Mesothelial cell of epicardium (in vitro differentiated cells): ENCODE data around the gene SYNDIG1. TPM values are rescaled to one million over a fixed set of nuclear protein-coding genes. Genes with fewer than 3 reads are reported as not detected.

ENCODE experiments used
- DNase-seq, 2 experiments: peaks; one replicate each; pipeline ENCODE4 v3.0.0; 2021; ENCODE audit warnings: low spot score in 2 of 2; ENCODE audit not compliant: unreplicated experiment in 2 of 2
- H3K27ac Mint-ChIP-seq: 2 replicates; pipeline ENCODE4 v1.8.0; 2021; ENCODE audit warnings: mixed read lengths
- H3K27me3 Mint-ChIP-seq: 2 replicates; pipeline ENCODE4 v1.8.0; 2021; ENCODE audit warnings: low read depth, mixed read lengths
- H3K36me3 Mint-ChIP-seq: 2 replicates; pipeline ENCODE4 v1.8.0; 2021; ENCODE audit warnings: mixed read lengths
- H3K4me1 Mint-ChIP-seq: 2 replicates; pipeline ENCODE4 v1.8.0; 2021; ENCODE audit warnings: mixed read lengths
- H3K4me3 Mint-ChIP-seq: 2 replicates; pipeline ENCODE4 v1.8.0; 2021; ENCODE audit warnings: mild to moderate bottlenecking, moderate library complexity, mixed read lengths
- H3K9me3 Mint-ChIP-seq: 2 replicates; pipeline ENCODE4 v1.8.0; 2021; ENCODE audit warnings: mixed read lengths
- total RNA-seq: library from RNA; stranded (reverse); gene quantifications from 3 replicates; pipeline ENCODE4 v1.2.1, GENCODE V29; 2021
- TF ChIP-seq, protein P1 (sequence below): fragments of 200-600 bp; sonication (generic); IDR thresholded peaks from one replicate; pipeline ENCODE4 v1.5.0; 2021; ENCODE audit warnings: antibody characterized with exemption; ENCODE audit not compliant: unreplicated experiment

The SYNDIG1 gene
- total RNA-seq, 1 donor from 2014 or later, result 0.80 TPM

DNA sequence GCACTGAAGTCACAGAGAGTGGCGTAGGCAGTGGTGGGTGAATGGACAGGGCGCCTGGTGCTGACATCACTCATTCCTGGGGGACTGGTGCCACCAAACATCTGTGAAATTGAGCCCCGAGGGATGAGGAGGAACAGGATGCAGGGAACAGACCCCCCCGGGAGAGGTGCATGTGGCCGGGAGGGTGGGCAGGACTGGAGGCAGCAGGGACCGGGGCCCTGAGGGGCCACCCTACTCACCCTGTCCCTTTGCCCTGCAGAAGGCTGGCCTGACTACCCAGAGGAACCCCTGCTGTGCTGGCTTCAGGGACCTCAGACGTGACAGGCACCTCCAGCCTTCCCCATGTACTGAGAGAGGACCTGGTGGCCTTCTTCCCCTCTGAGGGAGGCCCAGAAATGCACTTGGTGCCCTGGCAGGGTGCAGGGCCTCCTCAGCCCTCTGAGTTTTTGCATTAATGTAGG lies 25.1 kb downstream of the SYNDIG1 start:
- H3K27me3 Mint-ChIP-seq, result no peaks in the 10 kb centered on the region
- H3K36me3 Mint-ChIP-seq, result no peaks in the 10 kb centered on the region
- H3K27ac Mint-ChIP-seq, result no peak overlapping the region
- TF ChIP-seq, protein P1, sequence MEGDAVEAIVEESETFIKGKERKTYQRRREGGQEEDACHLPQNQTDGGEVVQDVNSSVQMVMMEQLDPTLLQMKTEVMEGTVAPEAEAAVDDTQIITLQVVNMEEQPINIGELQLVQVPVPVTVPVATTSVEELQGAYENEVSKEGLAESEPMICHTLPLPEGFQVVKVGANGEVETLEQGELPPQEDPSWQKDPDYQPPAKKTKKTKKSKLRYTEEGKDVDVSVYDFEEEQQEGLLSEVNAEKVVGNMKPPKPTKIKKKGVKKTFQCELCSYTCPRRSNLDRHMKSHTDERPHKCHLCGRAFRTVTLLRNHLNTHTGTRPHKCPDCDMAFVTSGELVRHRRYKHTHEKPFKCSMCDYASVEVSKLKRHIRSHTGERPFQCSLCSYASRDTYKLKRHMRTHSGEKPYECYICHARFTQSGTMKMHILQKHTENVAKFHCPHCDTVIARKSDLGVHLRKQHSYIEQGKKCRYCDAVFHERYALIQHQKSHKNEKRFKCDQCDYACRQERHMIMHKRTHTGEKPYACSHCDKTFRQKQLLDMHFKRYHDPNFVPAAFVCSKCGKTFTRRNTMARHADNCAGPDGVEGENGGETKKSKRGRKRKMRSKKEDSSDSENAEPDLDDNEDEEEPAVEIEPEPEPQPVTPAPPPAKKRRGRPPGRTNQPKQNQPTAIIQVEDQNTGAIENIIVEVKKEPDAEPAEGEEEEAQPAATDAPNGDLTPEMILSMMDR, result no peak
- DNase-seq, result no peak
- H3K4me1 Mint-ChIP-seq, result peaks cover 10% of the 10 kb centered on the region
- H3K4me3 Mint-ChIP-seq, result no peak overlapping the region
- no peaks in the 10 kb centered on the region for H3K9me3 Mint-ChIP-seq

DNA sequence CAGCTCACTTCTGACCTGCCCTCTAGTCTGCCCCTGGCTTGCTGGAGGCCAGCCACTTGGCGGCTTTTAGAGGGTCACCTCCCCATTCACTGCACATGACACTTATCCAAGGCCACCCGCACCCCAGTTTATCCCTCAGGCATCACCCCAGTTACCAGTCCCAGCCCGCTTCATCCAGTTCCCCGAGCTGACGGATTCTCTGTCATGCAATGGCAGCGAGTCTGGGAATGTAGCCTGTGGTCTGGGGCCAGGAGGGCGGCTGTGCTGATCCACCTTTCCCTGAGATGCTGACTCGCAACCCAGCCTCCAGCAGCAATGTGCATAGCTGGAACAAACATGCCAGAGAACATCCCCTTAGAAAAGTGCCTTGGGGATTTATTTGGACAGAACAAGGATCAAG lies 25.8 kb downstream of the SYNDIG1 start:
- Mint-ChIP-seq H3K9me3 (no peaks in the 10 kb centered on the region), H3K4me1 (peaks cover 10% of the 10 kb centered on the region), H3K27ac (no peak overlapping the region), H3K36me3 (no peaks in the 10 kb centered on the region), H3K4me3 (no peak overlapping the region), H3K27me3 (no peaks in the 10 kb centered on the region)
- no peak for DNase-seq
- TF ChIP-seq, protein P1, result no peak

DNA sequence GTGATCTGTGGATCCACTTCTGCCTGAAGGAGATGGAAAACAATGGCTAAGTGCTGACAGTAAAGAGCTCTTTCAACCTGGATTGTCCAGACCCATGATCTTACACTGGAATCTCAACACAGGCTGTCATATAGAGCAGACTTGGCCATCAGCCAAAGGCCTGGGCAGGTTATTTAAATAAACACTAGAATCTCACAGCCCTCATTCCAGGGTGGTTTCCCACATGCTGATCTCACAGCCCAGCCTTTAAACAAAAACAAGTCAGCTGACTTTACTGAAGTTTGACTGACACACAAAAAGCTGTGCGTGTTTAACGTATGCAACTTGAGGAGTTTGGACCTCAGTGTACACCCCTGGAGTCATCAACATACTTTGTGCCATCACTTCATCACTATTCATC lies 28.4 kb downstream of the SYNDIG1 start:
- no peak overlapping the region for H3K4me3 Mint-ChIP-seq
- no peaks in the 10 kb centered on the region for H3K9me3 Mint-ChIP-seq
- peak overlapping the region; percentile 72 for H3K27ac Mint-ChIP-seq
- H3K36me3 Mint-ChIP-seq, result no peaks in the 10 kb centered on the region
- DNase-seq, result peak; percentile 49 to 69
- TF ChIP-seq, protein P1, result no peak
- H3K27me3 Mint-ChIP-seq, result no peaks in the 10 kb centered on the region
- peaks cover 19% of the 10 kb centered on the region for H3K4me1 Mint-ChIP-seq

DNA sequence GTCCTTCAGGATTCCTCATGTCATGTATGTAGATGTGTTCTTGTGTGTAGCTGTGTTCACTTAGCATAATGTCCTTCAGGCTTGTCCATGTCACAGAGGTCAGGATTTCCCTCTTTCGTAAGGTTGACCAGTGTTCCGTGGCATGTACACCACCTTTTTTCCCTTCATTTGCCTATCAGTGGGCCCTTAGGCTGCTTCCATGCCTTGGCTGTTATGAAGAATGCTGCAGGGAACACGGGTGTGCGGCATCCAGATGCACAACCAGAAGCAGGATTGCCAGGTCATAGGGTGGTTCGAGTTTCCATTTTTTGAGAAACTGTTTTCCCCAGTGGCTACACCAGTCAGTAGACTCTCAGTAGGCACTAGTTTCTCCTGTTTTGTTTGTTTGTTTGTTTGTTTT lies 29.2 kb downstream of the SYNDIG1 start:
- Mint-ChIP-seq H3K9me3 (no peaks in the 10 kb centered on the region), H3K27me3 (no peaks in the 10 kb centered on the region), H3K36me3 (no peaks in the 10 kb centered on the region), H3K27ac (no peak overlapping the region), H3K4me1 (peaks cover 27% of the 10 kb centered on the region), H3K4me3 (no peak overlapping the region)
- TF ChIP-seq, protein P1, result no peak
- DNase-seq, result no peak

GRCh38 chr20:24499472-24499871 lies 30.0 kb downstream of the SYNDIG1 start:
- no peak for DNase-seq
- Mint-ChIP-seq H3K27ac (no peak overlapping the region), H3K9me3 (no peaks in the 10 kb centered on the region), H3K4me1 (peaks cover 29% of the 10 kb centered on the region), H3K27me3 (no peaks in the 10 kb centered on the region), H3K4me3 (no peak overlapping the region), H3K36me3 (no peaks in the 10 kb centered on the region)
- TF ChIP-seq, protein P1, result no peak
